ENCODE data around the gene FAM151B. TPM values are rescaled to one million over a fixed set of nuclear protein-coding genes. Genes with fewer than 3 reads are reported as not detected.

The FAM151B gene
- total and polyA plus RNA-seq, 2 donors (not counting 1 experiment from before 2014, with no cell fraction given), result 1.1 TPM; not detected in 1

DNA sequence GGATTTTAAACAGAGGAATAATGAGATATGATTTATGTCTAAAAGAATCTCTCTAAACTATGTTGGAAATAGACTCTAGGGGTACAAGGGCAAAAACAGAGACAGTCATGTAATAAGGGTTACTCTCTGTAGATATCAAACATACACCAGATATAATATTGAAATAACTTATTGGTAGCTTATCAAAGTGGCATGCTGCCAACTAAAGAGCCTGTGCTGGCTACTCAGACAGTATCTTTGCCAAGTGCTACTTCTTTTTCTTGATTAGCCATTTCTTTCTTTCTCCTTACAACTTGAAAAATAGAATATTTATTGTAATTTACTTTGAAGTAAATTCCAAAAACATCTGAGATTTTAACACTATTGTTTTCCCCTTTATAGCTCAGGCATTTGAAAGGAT is 45.2 kb upstream of the FAM151B start:
- Mint-ChIP-seq H3K4me1 (peaks cover 2% of the 10 kb centered on the region), H3K9me3 (ENCODE audit: insufficient read depth) (no peaks in the 10 kb centered on the region), H3K27me3 (no peaks in the 10 kb centered on the region), H3K27ac (no peak overlapping the region), H3K4me3 (no peak overlapping the region)
- Histone ChIP-seq H4K20me1 (ENCODE audit: control insufficient read depth, insufficient read depth, low read length, poor library complexity, severe bottlenecking) (no peaks in the 10 kb centered on the region), H3K9ac (ENCODE audit: low read length) (no peak overlapping the region), H2AFZ (ENCODE audit: insufficient read depth, low read depth, low read length, poor library complexity, severe bottlenecking) (no peak overlapping the region), H3K79me2 (ENCODE audit: control insufficient read depth, insufficient read depth, low read length) (no peaks in the 10 kb centered on the region), H3K27me3 (replicated peaks in 1 of 4; ENCODE audit: control extremely low read depth in 1 of 4, control insufficient read depth in 3 of 4, insufficient read depth in 4 of 4, low read length in 3 of 4) (no peaks in the 10 kb centered on the region), H3K9me3 (ENCODE audit: control extremely low read depth in 1 of 3, control insufficient read depth in 2 of 3, insufficient read depth in 1 of 3, low read length in 2 of 3) (no peaks in the 10 kb centered on the region), H3K4me1 (ENCODE audit: control insufficient read depth in 2 of 2, insufficient read depth in 2 of 2, low read length in 2 of 2) (peaks cover 0 to 4% of the 10 kb centered on the region in 2 donors), H3K36me3 (replicated peaks in 1 of 2; ENCODE audit: control extremely low read depth in 1 of 2, control insufficient read depth in 1 of 2, extremely low read depth in 1 of 2, insufficient read depth in 2 of 2, low read length in 1 of 2) (peaks cover 0 to 26% of the 10 kb centered on the region in 2 experiments), H3K27ac (ENCODE audit: low read length in 2 of 2) (no peak overlapping the region), H3K4me3 (ENCODE audit: control extremely low read depth in 1 of 5, extremely low read depth in 1 of 5, insufficient read depth in 1 of 5, low read depth in 2 of 5, low read length in 4 of 5) (no peak overlapping the region), H3K4me2 (replicated peaks; ENCODE audit: low read depth, low read length, poor library complexity, severe bottlenecking) (no peak overlapping the region)
- ATAC-seq (ENCODE audit: low read depth) (no peak), DNase-seq (no peak)
- CTCF ChIA-PET, result no interaction called here
- POLR2A ChIA-PET, result no interaction called here
- intact Hi-C loops (cut with micrococcal nuclease), result no loop called here
- TF ChIP-seq EZH2 (IDR thresholded peaks at IDR 0.05; ENCODE audit: borderline replicate concordance, insufficient read depth, low read depth, low read length, poor library complexity, severe bottlenecking), result no peak
- TF ChIP-seq, protein P1, sequence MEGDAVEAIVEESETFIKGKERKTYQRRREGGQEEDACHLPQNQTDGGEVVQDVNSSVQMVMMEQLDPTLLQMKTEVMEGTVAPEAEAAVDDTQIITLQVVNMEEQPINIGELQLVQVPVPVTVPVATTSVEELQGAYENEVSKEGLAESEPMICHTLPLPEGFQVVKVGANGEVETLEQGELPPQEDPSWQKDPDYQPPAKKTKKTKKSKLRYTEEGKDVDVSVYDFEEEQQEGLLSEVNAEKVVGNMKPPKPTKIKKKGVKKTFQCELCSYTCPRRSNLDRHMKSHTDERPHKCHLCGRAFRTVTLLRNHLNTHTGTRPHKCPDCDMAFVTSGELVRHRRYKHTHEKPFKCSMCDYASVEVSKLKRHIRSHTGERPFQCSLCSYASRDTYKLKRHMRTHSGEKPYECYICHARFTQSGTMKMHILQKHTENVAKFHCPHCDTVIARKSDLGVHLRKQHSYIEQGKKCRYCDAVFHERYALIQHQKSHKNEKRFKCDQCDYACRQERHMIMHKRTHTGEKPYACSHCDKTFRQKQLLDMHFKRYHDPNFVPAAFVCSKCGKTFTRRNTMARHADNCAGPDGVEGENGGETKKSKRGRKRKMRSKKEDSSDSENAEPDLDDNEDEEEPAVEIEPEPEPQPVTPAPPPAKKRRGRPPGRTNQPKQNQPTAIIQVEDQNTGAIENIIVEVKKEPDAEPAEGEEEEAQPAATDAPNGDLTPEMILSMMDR (IDR thresholded peaks at IDR 0.05), result no peak

DNA sequence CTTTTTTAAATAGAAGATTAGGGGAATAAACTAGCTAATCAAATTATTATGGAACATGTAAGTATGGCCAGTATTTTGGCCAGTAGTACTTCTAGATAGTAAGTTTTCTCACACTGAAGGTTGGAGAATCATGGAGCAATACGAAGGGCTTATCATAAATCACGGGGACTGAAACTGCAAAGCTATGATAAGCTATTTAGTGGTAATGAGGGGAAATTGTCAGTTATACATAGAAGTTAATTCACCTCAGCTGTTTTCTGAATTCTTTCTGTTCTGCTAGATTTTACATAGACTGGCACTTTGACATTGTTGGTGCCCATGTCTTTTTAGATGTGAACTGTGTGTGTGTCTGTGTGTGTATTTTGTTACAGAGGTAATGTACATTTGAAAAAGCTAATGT is 34.5 kb upstream of the FAM151B start:
- no peak overlapping the region for H3K4me3 Mint-ChIP-seq
- no CpG with 5 or more reads among the region's 2 CpGs for WGBS (ENCODE audit: insufficient coverage)
- DNase-seq (no peak), ATAC-seq (ENCODE audit: low read depth) (no peak)
- H3K9ac ChIP-seq (ENCODE audit: low read length), result no peak overlapping the region
- no peak overlapping the region for H2AFZ ChIP-seq (ENCODE audit: insufficient read depth, low read depth, low read length, poor library complexity, severe bottlenecking)
- POLR2A ChIA-PET, result no interaction called here
- no peak overlapping the region for H3K27ac ChIP-seq (ENCODE audit: low read length in 2 of 2)
- no peaks in the 10 kb centered on the region for H3K9me3 Mint-ChIP-seq (ENCODE audit: insufficient read depth)
- intact Hi-C loops (cut with micrococcal nuclease), result no loop called here
- no peak overlapping the region for H3K27ac Mint-ChIP-seq
- H4K20me1 ChIP-seq (ENCODE audit: control insufficient read depth, insufficient read depth, low read length, poor library complexity, severe bottlenecking), result no peaks in the 10 kb centered on the region
- H3K4me2 ChIP-seq (replicated peaks; ENCODE audit: low read depth, low read length, poor library complexity, severe bottlenecking), result no peak overlapping the region
- no peaks in the 10 kb centered on the region for H3K4me1 Mint-ChIP-seq
- H3K27me3 ChIP-seq (replicated peaks in 1 of 4; ENCODE audit: control extremely low read depth in 1 of 4, control insufficient read depth in 3 of 4, insufficient read depth in 4 of 4, low read length in 3 of 4), result no peaks in the 10 kb centered on the region
- no peaks in the 10 kb centered on the region for H3K27me3 Mint-ChIP-seq
- no peaks in the 10 kb centered on the region for H3K79me2 ChIP-seq (ENCODE audit: control insufficient read depth, insufficient read depth, low read length)
- H3K4me3 ChIP-seq (ENCODE audit: control extremely low read depth in 1 of 5, extremely low read depth in 1 of 5, insufficient read depth in 1 of 5, low read depth in 2 of 5, low read length in 4 of 5), result no peak overlapping the region
- TF ChIP-seq EZH2 (IDR thresholded peaks at IDR 0.05; ENCODE audit: borderline replicate concordance, insufficient read depth, low read depth, low read length, poor library complexity, severe bottlenecking), result no peak
- TF ChIP-seq, protein P1 (IDR thresholded peaks at IDR 0.05), result no peak
- no peaks in the 10 kb centered on the region for H3K9me3 ChIP-seq (ENCODE audit: control extremely low read depth in 1 of 3, control insufficient read depth in 2 of 3, insufficient read depth in 1 of 3, low read length in 2 of 3)
- peaks cover 10 to 33% of the 10 kb centered on the region in 2 experiments for H3K36me3 ChIP-seq (replicated peaks in 1 of 2; ENCODE audit: control extremely low read depth in 1 of 2, control insufficient read depth in 1 of 2, extremely low read depth in 1 of 2, insufficient read depth in 2 of 2, low read length in 1 of 2)
- no peaks in the 10 kb centered on the region for H3K4me1 ChIP-seq (ENCODE audit: control insufficient read depth in 2 of 2, insufficient read depth in 2 of 2, low read length in 2 of 2)
- CTCF ChIA-PET, result interaction anchor here (0.6 kb wide), 2 partner anchors 141 to 288 kb away, joined by 3 to 4 read pairs; no protein-coding TSS in a partner anchor
